ENCODE results near the gene AFAP1.

AFAP1 gene

GRCh38 chr4:7741946-7742806 lies 197.5 kb downstream of the AFAP1 start:
- in situ Hi-C loops (cut with MboI; ENCODE audit: low pct_unique_long_range_greater_than_20kb, low sequenced_read_pairs) = no loop called here
- DNase-seq = no peak

GRCh38 chr4:7740866-7741525 lies 198.7 kb downstream of the AFAP1 start:
- no peak for DNase-seq
- in situ Hi-C loops (cut with MboI; ENCODE audit: low pct_unique_long_range_greater_than_20kb, low sequenced_read_pairs) = no loop called here

- in situ Hi-C loops (cut with MboI; ENCODE audit: low pct_unique_long_range_greater_than_20kb, low sequenced_read_pairs) = no loop called here
- DNase-seq = no peak
These were observed 199.5 kb downstream of the AFAP1 start for GRCh38 chr4:7739918-7740865.

GRCh38 chr4:7739077-7739917 lies 200.4 kb downstream of the AFAP1 start:
- in situ Hi-C loops (cut with MboI; ENCODE audit: low pct_unique_long_range_greater_than_20kb, low sequenced_read_pairs) = no loop called here
- no peak for DNase-seq

GRCh38 chr4:7738458-7739076 lies 201.1 kb downstream of the AFAP1 start:
- in situ Hi-C loops (cut with MboI; ENCODE audit: low pct_unique_long_range_greater_than_20kb, low sequenced_read_pairs) = no loop called here
- DNase-seq = peak; percentile 40

- DNase-seq = no peak
- in situ Hi-C loops (cut with MboI; ENCODE audit: low pct_unique_long_range_greater_than_20kb, low sequenced_read_pairs) = no loop called here
These were observed 201.8 kb downstream of the AFAP1 start for GRCh38 chr4:7737752-7738457.

- in situ Hi-C loops (cut with MboI; ENCODE audit: low pct_unique_long_range_greater_than_20kb, low sequenced_read_pairs) = no loop called here
- no peak for DNase-seq
These were observed 202.4 kb downstream of the AFAP1 start for GRCh38 chr4:7737268-7737645.

- no peak for DNase-seq
- in situ Hi-C loops (cut with MboI; ENCODE audit: low pct_unique_long_range_greater_than_20kb, low sequenced_read_pairs) = no loop called here
These were observed 203.0 kb downstream of the AFAP1 start for GRCh38 chr4:7736436-7737267.

- in situ Hi-C loops (cut with MboI; ENCODE audit: low pct_unique_long_range_greater_than_20kb, low sequenced_read_pairs) = no loop called here
- no peak for DNase-seq
These were observed 203.7 kb downstream of the AFAP1 start for GRCh38 chr4:7735961-7736360.

- in situ Hi-C loops (cut with MboI; ENCODE audit: low pct_unique_long_range_greater_than_20kb, low sequenced_read_pairs) = no loop called here
- DNase-seq = no peak
These were observed 204.3 kb downstream of the AFAP1 start for GRCh38 chr4:7735395-7735794.

- in situ Hi-C loops (cut with MboI; ENCODE audit: low pct_unique_long_range_greater_than_20kb, low sequenced_read_pairs) = no loop called here
- no peak for DNase-seq
These were observed 204.9 kb downstream of the AFAP1 start for GRCh38 chr4:7734651-7735260.

GRCh38 chr4:7733801-7734650 lies 205.6 kb downstream of the AFAP1 start:
- DNase-seq = no peak
- in situ Hi-C loops (cut with MboI; ENCODE audit: low pct_unique_long_range_greater_than_20kb, low sequenced_read_pairs) = no loop called here

GRCh38 chr4:7733201-7733600 lies 206.5 kb downstream of the AFAP1 start:
- DNase-seq = no peak
- in situ Hi-C loops (cut with MboI; ENCODE audit: low pct_unique_long_range_greater_than_20kb, low sequenced_read_pairs) = no loop called here

GRCh38 chr4:7732263-7732662 lies 207.4 kb downstream of the AFAP1 start:
- DNase-seq = no peak

GRCh38 chr4:7731437-7731836 lies 208.2 kb downstream of the AFAP1 start:
- in situ Hi-C loops (cut with MboI; ENCODE audit: low pct_unique_long_range_greater_than_20kb, low sequenced_read_pairs) = no loop called here
- DNase-seq = no peak

More at GRCh38 chr4:7732263-7732662, 207.4 kb downstream of the AFAP1 start:
- in situ Hi-C loops (cut with MboI; ENCODE audit: low pct_unique_long_range_greater_than_20kb, low sequenced_read_pairs) = no loop called here

- in situ Hi-C loops (cut with MboI; ENCODE audit: low pct_unique_long_range_greater_than_20kb, low sequenced_read_pairs) = no loop called here
- no peak for DNase-seq
These were observed 211.9 kb downstream of the AFAP1 start for GRCh38 chr4:7727749-7728148.

Data from KBM-7 (cell line).